Measurements from ENCODE around the gene ZYX. TPM values are rescaled to one million over a fixed set of nuclear protein-coding genes. Genes with fewer than 3 reads are reported as not detected.

Gene ZYX
- polyA plus RNA-seq, 1 experiment = 32.6 TPM

GRCh38 chr7:143387156-143387975 lies 6.2 kb downstream of the ZYX start:
- ChIA-PET POLR2A (interaction anchor here (1.0 to 1.3 kb wide), 2 partner anchors 9 to 14 kb away, joined by 3 to 4 read pairs; no protein-coding TSS in a partner anchor), CTCF (interaction anchor here (0.6 to 1.6 kb wide), 3 partner anchors 7 to 30 kb away, joined by 3 to 5 read pairs (median 5); no protein-coding TSS in a partner anchor)
- H3K9me3 ChIP-seq (ENCODE audit: control insufficient read depth, insufficient read depth, low read length) = no peaks in the 10 kb centered on the region; the same call in 1 of the 2 replicates

GRCh38 chr7:143388051-143388450 lies 6.9 kb downstream of the ZYX start:
- H3K27ac ChIP-seq (ENCODE audit: low read depth, low read length) = peak overlapping the region; percentile 52
- TF ChIP-seq CTCF (IDR thresholded peaks at IDR 0.05; ENCODE audit: low read depth, low read length) = no peak; the same call in 1 of the 2 replicates
- H3K4me3 ChIP-seq (ENCODE audit: low read depth, low read length) = no peak overlapping the region
- DNase-seq (ENCODE audit: low read depth, low spot score) = no peak
- ChIA-PET CTCF (interaction anchor here (0.6 to 1.6 kb wide), 4 partner anchors 8 to 148 kb away, joined by 3 to 5 read pairs (median 5); no protein-coding TSS in a partner anchor), POLR2A (interaction anchor here (1.0 to 1.3 kb wide), 2 partner anchors 8 to 13 kb away, joined by 3 to 4 read pairs; no protein-coding TSS in a partner anchor)
- no peaks in the 10 kb centered on the region for H3K27me3 ChIP-seq (ENCODE audit: control insufficient read depth, insufficient read depth, low read length)
- H3K9me3 ChIP-seq (ENCODE audit: control insufficient read depth, insufficient read depth, low read length) = no peaks in the 10 kb centered on the region; the same call in 1 of the 2 replicates

More at GRCh38 chr7:143387156-143387975, 6.2 kb downstream of the ZYX start:
- TF ChIP-seq CTCF (IDR thresholded peaks at IDR 0.05; ENCODE audit: low read depth, low read length) = peak; percentile 20; the same call in 1 of the 2 replicates
- Histone ChIP-seq H3K27me3 (ENCODE audit: control insufficient read depth, insufficient read depth, low read length) (no peaks in the 10 kb centered on the region), H3K27ac (ENCODE audit: low read depth, low read length) (no peak overlapping the region), H3K4me3 (ENCODE audit: low read depth, low read length) (peak overlapping the region; percentile 29; the same call in 1 of the 2 replicates)
- no peak for DNase-seq (ENCODE audit: low read depth, low spot score)

GRCh38 chr7:143388491-143389101 lies 7.5 kb downstream of the ZYX start:
- ChIA-PET CTCF (interaction anchor here (0.6 to 1.6 kb wide), 4 partner anchors 8 to 148 kb away, joined by 3 to 5 read pairs (median 5); no protein-coding TSS in a partner anchor), POLR2A (interaction anchor here (1.0 to 5.3 kb wide), 4 partner anchors 7 to 101 kb away, joined by 3 to 83 read pairs (median 4); partner anchors contain the start of genes CASP2 and ZYX)
- H3K4me3 ChIP-seq (ENCODE audit: low read depth, low read length) = no peak overlapping the region
- peak overlapping the region; percentile 52 for H3K27ac ChIP-seq (ENCODE audit: low read depth, low read length)
- H3K27me3 ChIP-seq (ENCODE audit: control insufficient read depth, insufficient read depth, low read length) = no peaks in the 10 kb centered on the region
- H3K9me3 ChIP-seq (ENCODE audit: control insufficient read depth, insufficient read depth, low read length) = no peaks in the 10 kb centered on the region; the same call in 1 of the 2 replicates
- no peak for TF ChIP-seq CTCF (IDR thresholded peaks at IDR 0.05; ENCODE audit: low read depth, low read length)
- no peak for DNase-seq (ENCODE audit: low read depth, low spot score)

- Histone ChIP-seq H3K27ac (ENCODE audit: low read depth, low read length) (peak overlapping the region; percentile 52), H3K27me3 (ENCODE audit: control insufficient read depth, insufficient read depth, low read length) (no peaks in the 10 kb centered on the region), H3K4me3 (ENCODE audit: low read depth, low read length) (no peak overlapping the region), H3K9me3 (ENCODE audit: control insufficient read depth, insufficient read depth, low read length) (no peaks in the 10 kb centered on the region; the same call in 1 of the 2 replicates)
- ChIA-PET POLR2A (interaction anchor here (1.2 to 5.3 kb wide), 2 partner anchors 8 to 101 kb away, joined by 4 to 83 read pairs; partner anchors contain the start of genes CASP2 and ZYX), CTCF (interaction anchor here (1.3 kb wide), 1 partner anchor 149 kb away, joined by 5 read pairs; no protein-coding TSS in a partner anchor)
- no peak for DNase-seq (ENCODE audit: low read depth, low spot score)
- 0 out of 2 replicates have a peak, but pooled peaks have one; percentile 8 for TF ChIP-seq CTCF (IDR thresholded peaks at IDR 0.05; ENCODE audit: low read depth, low read length)
These were observed 8.4 kb downstream of the ZYX start for GRCh38 chr7:143389316-143390103.
